Inflammatory macrophage treated with lipopolysaccharide for 1 hour (primary cell): ENCODE results near the gene TNNI3K.

Experiments
- DNase-seq, 2 donors: peaks; one replicate each; pipeline ENCODE4 v3.0.0-alpha.2; 2020 to 2022

TNNI3K gene

DNA sequence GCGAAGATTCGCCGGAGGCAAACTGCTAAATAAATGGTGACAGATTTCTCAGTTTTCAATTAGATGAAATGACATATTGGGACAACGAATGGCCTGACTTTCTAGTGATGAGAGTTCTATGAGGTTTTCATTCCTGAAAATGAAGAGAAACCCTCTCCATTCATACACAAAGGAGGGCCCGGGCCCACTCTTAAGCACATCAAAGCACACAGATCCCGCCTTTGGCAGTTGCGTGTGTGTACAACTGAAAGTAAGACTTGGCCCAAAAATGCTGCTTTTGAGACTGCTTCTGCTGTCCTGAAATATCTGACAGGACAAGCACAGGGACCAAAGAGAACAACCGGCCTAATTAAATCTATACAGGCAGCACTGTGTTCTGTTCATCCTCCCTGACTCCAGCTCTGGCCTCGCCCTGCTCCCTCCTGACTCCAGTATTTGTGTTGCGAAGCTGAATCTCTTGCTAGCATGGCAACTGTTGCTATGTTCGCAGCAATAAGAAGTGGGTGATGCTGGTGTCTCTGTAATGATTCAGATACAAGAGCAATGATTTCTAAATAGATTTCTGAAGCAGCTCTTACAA, 269.8 kb downstream of the TNNI3K start:
- DNase-seq: no peak

DNA sequence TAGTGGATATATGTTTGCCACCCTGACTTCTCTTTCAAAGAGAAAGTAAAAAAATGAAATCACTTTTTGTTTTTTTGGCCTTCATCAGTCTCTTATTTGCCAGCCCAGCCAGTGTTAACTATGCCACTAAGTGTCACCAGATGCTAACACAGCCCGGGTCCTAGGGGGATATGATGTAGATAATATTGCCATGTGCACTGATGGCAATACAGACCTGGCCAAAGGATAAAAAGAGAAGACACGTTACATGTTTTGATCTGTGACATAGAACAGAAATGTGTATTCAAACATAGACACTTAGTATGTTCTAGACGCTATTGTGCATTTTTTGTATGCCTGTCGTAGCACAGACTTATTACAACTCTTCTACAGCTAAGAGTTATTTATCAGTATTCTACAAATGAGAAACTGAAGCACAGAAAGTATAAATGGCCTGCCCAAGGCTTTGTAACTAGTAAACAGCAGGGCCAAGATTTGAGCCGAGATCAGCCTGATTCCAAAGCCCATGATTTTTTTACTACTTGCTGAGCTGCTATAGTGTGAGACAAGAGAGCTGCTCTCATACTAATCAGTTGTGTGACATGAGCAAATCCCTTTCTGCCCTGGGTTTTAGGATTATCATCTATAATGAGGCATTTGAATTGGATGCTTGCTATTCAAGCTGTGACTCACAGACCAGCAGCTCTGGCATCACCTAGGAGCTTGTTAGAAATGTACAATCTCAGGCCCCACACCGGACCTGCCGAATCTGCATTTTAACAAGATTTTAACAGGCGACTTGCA, 270.9 kb downstream of the TNNI3K start:
- DNase-seq: no peak

- DNase-seq: no peak
Measured at GRCh38 chr1:74508449-74508848, 273.3 kb downstream of the TNNI3K start.

DNA sequence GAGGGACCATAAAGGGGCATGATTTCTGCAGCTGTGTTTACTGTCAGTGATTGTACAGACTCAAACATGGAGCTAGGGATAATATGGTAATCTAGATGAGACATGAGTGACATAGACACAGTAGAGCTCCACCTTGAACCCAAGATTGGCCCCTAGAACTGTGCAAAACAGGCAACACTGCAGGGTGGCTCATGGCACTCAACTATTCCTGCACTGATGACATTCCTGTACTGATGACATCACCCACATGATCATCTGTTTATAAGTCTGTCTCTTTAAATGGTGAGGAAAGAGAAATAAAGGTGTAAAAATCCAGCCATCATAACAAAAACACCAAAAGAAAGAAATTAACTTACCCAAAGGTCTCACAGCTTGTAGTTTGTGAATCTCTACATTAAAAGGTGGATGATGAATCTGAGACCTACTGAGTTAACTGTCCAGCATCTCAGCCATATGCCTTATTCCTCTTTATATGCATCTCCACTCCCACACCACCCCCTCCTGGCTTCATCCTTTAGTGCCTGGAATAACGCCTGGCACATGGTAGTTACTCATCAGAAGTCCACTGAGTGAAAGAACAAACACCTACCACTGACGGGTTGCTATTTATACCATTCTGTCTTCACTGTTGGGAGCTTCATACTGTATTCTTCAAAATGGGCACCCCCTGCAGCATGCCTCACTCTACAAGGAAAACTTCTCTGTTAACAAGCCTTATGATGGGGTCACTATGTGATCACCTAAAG, 277.2 kb downstream of the TNNI3K start, which contains the start of gene LRRC53:
Gene LRRC53 (minus strand): TSS at position 442 of the 746 bp plus-strand sequence. CDS start 29,262 bp downstream, outside the sequence.
- DNase-seq: no peak

DNA sequence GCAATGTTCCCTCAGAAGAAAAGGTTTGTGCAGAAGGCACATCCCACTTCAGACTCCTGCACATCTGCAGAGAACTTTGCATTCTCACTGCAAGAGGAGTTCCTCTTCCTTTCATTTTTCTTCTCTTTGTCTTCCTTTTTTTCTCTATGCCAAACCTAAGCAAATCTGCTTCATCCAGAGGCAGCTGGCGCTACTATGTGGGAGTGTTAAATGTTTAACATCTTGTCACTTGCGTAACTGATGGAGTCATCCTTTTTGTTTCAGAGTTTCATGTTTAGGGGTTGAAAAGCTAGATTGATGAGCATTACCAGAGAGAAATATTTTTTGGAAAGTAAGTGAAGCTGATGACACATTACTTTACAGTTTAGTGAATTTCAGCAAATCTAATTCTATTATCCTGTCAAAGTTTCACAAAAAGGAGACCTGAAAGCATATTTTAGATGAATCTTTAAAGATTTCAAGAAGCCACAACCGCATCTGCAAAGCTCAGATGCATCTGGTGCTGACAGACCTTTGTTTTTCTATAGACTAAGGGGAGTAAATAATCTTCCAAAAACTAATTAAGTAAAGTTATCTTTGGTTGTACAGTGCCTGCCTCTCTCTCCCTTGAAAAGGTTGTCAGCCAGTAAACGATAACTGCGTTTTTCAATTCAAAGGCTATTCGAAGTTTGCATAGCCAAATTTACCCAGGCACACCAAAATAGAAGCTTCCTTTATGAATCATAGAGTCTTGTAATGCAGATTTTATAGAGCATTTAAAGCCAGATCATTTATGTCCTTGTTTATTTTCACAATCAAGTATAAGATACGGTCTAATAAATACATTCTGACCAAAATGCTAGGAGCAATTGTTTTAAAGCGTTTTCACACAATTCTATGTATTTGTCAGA, 278.5 kb downstream of the TNNI3K start:
- DNase-seq: no peak

DNA sequence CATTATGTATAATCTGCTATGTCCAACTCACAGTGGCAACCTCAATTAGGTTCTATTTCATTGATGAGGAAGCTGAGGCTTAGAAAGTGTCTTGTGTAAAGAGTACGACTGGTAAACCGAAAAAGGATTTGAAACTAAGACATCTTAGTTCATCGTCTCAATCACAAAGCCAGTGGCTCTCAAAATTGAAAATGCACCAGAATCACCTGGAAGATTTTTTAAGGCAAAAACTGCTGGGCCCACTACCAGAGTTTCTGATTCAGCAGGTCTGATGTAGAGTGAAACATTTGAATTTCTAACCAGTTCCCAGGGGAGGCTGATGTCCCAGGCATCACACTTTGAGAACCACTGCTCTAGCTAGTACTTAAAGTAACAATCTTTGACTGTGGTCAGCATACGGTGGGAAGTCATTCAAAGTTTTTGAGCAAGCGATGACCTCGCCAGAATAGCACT, 282.4 kb downstream of the TNNI3K start:
- DNase-seq: no peak

GRCh38 chr1:74522148-74522547, 287.0 kb downstream of the TNNI3K start:
- no peak for DNase-seq

DNA sequence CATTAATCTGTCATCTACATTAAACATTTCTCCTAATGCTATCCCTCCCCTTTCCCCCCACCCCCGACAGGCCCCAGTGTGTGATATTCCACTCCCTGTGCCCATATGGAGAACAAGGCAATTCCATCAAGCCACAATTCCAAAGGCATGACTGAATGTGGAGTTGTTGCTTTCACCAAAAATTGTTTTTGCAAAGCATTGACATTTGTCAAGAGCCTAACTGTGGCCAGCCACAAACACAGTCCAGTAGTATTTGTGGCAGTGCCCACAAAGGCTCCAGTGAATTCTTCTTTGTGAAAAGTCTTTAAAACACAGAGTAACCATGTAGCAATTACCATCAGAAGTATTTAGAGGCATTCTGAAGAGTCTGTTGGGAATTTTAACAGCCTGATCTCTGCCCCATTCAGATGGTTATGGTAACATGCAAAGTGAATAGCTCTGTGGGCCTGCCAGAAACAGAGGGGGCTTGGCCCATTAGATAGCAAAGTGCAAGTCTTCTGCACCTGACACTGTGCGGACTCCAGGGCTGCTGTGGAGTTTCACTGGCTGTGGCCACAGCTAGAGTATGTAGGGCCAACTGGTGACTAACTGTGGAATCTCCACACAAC, 288.8 kb downstream of the TNNI3K start:
- no peak for DNase-seq

- no peak for DNase-seq
Measured at GRCh38 chr1:74526708-74527107, 291.5 kb downstream of the TNNI3K start.

GRCh38 chr1:74528123-74528522, 292.9 kb downstream of the TNNI3K start:
- DNase-seq: no peak

DNA sequence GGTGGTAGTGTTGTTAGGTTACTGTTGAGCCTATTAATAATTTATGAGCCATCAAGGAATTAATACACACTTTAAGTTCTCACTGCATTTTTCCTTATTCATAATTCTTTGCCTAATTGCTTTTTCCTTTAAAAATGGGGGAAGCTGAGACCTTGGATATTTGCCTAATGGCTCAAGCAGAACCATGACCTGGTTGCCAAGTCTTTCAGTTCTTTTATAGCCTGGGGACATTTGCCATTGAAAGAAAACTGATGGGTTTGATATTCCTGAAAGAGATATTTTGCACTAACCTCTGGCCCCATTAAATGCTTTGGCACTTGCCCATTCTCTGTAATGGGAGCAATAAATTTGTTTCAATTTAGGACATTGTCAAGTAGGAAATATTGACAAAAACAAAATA, 295.7 kb downstream of the TNNI3K start:
- no peak for DNase-seq

- no peak for DNase-seq
Measured at GRCh38 chr1:74531796-74532195, 296.6 kb downstream of the TNNI3K start.

DNA sequence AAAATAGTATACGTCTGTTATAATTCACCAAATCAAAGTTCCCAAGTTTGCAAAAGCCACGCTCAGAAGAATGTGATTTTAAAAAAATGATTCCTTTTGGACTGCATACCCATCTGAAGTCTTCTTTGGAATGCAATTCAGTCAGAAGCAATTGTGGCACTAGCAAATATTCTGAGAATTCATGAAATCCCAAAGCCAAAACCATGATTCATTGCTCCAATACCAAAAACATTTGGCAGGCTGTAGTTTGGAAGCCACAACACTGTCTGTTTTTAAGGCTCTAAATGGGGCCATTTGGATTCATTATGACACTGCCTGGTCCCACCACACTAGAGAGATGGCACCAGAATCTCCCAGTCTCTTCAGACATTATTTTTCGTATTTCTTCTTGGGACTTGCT, 299.1 kb downstream of the TNNI3K start:
- DNase-seq: no peak

DNA sequence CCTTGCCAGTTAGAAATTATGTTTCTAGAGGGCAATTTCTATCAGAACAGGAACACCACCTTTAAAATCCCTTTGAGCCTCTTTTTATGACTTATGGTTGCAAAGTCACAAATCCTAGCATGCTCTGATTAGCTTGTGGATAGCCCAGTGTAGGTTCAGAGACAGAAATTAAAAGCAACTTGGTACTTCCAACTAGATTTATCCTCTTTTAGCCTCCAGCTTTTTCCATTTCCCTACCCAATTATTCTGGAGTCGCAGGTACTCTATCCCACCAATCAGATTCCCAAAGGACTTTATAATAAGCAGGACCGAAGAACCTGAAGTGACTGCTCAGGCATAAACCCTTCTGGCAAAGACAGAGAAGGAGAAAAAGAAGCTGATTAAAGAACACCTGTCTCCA, 310.6 kb downstream of the TNNI3K start:
- DNase-seq: no peak

GRCh38 chr1:74548961-74549750, 314.0 kb downstream of the TNNI3K start:
- DNase-seq: no peak

GRCh38 chr1:74549932-74550331, 314.7 kb downstream of the TNNI3K start:
- DNase-seq: no peak

- DNase-seq: no peak
Measured at GRCh38 chr1:74570797-74571492, 335.8 kb downstream of the TNNI3K start.

DNA sequence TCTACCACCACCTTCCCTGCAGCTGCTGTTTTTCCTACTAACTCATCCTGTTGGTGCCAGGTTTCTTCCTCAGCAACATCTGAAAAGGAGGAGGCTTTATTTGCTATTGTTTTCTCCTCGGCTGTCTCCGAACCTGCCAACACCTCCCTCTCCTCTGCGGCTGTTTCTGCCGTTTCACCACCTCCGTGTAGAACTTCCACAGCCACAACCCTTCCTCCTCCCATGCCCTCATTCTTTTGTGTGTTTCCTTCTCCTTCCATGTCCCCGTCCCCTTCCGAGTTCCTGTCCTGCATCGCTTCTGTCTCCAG, 336.3 kb downstream of the TNNI3K start:
- DNase-seq: no peak

GRCh38 chr1:74571891-74572290, 336.7 kb downstream of the TNNI3K start:
- no peak for DNase-seq

DNA sequence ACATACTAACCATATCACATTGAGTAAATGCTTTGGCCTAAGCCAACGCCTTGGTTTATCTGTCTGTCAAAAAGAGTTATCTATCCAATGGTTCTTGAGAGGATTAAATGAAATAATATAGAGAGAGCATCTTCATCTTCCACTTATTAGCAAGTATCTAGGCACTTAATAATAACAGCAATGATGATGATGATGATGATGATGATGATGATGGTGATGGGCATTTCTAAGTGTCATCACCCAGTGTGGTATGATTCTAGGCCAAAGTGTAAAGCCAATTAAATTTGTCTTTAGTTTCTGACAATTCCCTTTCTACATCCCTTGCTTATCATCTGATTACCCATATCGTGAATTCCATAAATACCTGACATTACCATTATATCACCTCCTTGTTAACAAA, 342.9 kb downstream of the TNNI3K start:
- DNase-seq: no peak

GRCh38 chr1:74579425-74579824, 344.2 kb downstream of the TNNI3K start:
- DNase-seq: no peak
